ENCODE data around the gene KCNN4. TPM values are rescaled to one million over a fixed set of nuclear protein-coding genes. Genes with fewer than 3 reads are reported as not detected.

The KCNN4 gene
- total and polyA plus RNA-seq, 2 of the 13 experiments (the other 11 are each of a cell fraction or from before 2014, with no cell fraction given): 0.13 to 0.25 TPM

- TF ChIP-seq, protein P1, sequence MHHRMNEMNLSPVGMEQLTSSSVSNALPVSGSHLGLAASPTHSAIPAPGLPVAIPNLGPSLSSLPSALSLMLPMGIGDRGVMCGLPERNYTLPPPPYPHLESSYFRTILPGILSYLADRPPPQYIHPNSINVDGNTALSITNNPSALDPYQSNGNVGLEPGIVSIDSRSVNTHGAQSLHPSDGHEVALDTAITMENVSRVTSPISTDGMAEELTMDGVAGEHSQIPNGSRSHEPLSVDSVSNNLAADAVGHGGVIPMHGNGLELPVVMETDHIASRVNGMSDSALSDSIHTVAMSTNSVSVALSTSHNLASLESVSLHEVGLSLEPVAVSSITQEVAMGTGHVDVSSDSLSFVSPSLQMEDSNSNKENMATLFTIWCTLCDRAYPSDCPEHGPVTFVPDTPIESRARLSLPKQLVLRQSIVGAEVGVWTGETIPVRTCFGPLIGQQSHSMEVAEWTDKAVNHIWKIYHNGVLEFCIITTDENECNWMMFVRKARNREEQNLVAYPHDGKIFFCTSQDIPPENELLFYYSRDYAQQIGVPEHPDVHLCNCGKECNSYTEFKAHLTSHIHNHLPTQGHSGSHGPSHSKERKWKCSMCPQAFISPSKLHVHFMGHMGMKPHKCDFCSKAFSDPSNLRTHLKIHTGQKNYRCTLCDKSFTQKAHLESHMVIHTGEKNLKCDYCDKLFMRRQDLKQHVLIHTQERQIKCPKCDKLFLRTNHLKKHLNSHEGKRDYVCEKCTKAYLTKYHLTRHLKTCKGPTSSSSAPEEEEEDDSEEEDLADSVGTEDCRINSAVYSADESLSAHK (CRISPR knock-in tag; IDR thresholded peaks at IDR 0.05; ENCODE audit: borderline replicate concordance): 0 out of 2 replicates have a peak, but pooled peaks have one; percentile 51
- no peak for TF ChIP-seq ZNF329 (CRISPR knock-in tag; IDR thresholded peaks at IDR 0.05; ENCODE audit: low read depth)
- TF ChIP-seq CBX2 (IDR thresholded peaks at IDR 0.05; ENCODE audit: low read depth, low read length): no peak
- TF ChIP-seq CBX2 (CRISPR knock-in tag; IDR thresholded peaks at IDR 0.05; ENCODE audit: low read depth): no peak
- TF ChIP-seq ZFP41 (CRISPR knock-in tag; IDR thresholded peaks at IDR 0.05; ENCODE audit: borderline replicate concordance): no peak
- TF ChIP-seq FOXO1 (CRISPR knock-in tag; IDR thresholded peaks at IDR 0.05): 0 out of 2 replicates have a peak, but pooled peaks have one; percentile 16
- TF ChIP-seq EHMT2 (IDR thresholded peaks at IDR 0.05; ENCODE audit: borderline replicate concordance, low read depth, low read length): peak; percentile 89; the same call in 1 of the 2 replicates
- TF ChIP-seq GATAD1 (CRISPR knock-in tag; IDR thresholded peaks at IDR 0.05): 0 out of 2 replicates have a peak, but pooled peaks have one; percentile 29
- TF ChIP-seq ZFP36L1 (CRISPR knock-in tag; IDR thresholded peaks at IDR 0.05): no peak
- 0 out of 2 replicates have a peak, but pooled peaks have one; percentile 31 for TF ChIP-seq HES4 (CRISPR knock-in tag; IDR thresholded peaks at IDR 0.05; ENCODE audit: borderline replicate concordance)
- TF ChIP-seq NAIF1 (CRISPR knock-in tag; IDR thresholded peaks at IDR 0.05; ENCODE audit: borderline replicate concordance): no peak
- TF ChIP-seq EZH2 (conservative IDR thresholded peaks at IDR 0.05; ENCODE audit: low read depth, low read length): no peak
- TF ChIP-seq ESRRA (CRISPR knock-in tag; IDR thresholded peaks at IDR 0.05; ENCODE audit: low read depth): no peak
- TF ChIP-seq IRF2 (CRISPR knock-in tag; IDR thresholded peaks at IDR 0.05): peak; percentile 37; the same call in 1 of the 2 replicates
- no peak for TF ChIP-seq ZSCAN20 (CRISPR knock-in tag; IDR thresholded peaks at IDR 0.05; ENCODE audit: borderline replicate concordance)
- TF ChIP-seq ZNF331 (CRISPR knock-in tag; IDR thresholded peaks at IDR 0.05): peak; percentile 85
- TF ChIP-seq NKX3-1 (CRISPR knock-in tag; IDR thresholded peaks at IDR 0.05): 0 out of 2 replicates have a peak, but pooled peaks have one; percentile 45
- TF ChIP-seq ZNF740 (CRISPR knock-in tag; IDR thresholded peaks at IDR 0.05): no peak
- TF ChIP-seq ZNF431 (CRISPR knock-in tag; IDR thresholded peaks at IDR 0.05; ENCODE audit: borderline replicate concordance, low read depth): no peak
- TF ChIP-seq ZNF737 (CRISPR knock-in tag; IDR thresholded peaks at IDR 0.05; ENCODE audit: borderline replicate concordance): no peak
- TF ChIP-seq, protein P2, sequence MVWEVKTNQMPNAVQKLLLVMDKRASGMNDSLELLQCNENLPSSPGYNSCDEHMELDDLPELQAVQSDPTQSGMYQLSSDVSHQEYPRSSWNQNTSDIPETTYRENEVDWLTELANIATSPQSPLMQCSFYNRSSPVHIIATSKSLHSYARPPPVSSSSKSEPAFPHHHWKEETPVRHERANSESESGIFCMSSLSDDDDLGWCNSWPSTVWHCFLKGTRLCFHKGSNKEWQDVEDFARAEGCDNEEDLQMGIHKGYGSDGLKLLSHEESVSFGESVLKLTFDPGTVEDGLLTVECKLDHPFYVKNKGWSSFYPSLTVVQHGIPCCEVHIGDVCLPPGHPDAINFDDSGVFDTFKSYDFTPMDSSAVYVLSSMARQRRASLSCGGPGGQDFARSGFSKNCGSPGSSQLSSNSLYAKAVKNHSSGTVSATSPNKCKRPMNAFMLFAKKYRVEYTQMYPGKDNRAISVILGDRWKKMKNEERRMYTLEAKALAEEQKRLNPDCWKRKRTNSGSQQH (CRISPR knock-in tag; IDR thresholded peaks at IDR 0.05; ENCODE audit: low read depth): peak; percentile 76; the same call in 1 of the 2 replicates
- no peak for TF ChIP-seq KLF13 (CRISPR knock-in tag; IDR thresholded peaks at IDR 0.05)
- peak; percentile 40; the same call in 1 of the 2 replicates for TF ChIP-seq MAF1 (CRISPR knock-in tag; IDR thresholded peaks at IDR 0.05; ENCODE audit: borderline replicate concordance)
- TF ChIP-seq, protein P3, sequence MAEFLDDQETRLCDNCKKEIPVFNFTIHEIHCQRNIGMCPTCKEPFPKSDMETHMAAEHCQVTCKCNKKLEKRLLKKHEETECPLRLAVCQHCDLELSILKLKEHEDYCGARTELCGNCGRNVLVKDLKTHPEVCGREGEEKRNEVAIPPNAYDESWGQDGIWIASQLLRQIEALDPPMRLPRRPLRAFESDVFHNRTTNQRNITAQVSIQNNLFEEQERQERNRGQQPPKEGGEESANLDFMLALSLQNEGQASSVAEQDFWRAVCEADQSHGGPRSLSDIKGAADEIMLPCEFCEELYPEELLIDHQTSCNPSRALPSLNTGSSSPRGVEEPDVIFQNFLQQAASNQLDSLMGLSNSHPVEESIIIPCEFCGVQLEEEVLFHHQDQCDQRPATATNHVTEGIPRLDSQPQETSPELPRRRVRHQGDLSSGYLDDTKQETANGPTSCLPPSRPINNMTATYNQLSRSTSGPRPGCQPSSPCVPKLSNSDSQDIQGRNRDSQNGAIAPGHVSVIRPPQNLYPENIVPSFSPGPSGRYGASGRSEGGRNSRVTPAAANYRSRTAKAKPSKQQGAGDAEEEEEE (CRISPR knock-in tag; IDR thresholded peaks at IDR 0.05; ENCODE audit: borderline replicate concordance): no peak
- peak; percentile 38; the same call in 1 of the 2 replicates for TF ChIP-seq IRX3 (CRISPR knock-in tag; IDR thresholded peaks at IDR 0.05; ENCODE audit: borderline replicate concordance, low read depth)
Measured at GRCh38 chr19:43789029-43789428, 8.3 kb upstream of the KCNN4 start (continued).
